ENCODE data around the gene PTPRM. TPM values are rescaled to one million over a fixed set of nuclear protein-coding genes. Genes with fewer than 3 reads are reported as not detected.

The PTPRM gene
- total and polyA plus RNA-seq, 2 experiments from 2014 or later = 1.6 to 5.3 TPM

DNA sequence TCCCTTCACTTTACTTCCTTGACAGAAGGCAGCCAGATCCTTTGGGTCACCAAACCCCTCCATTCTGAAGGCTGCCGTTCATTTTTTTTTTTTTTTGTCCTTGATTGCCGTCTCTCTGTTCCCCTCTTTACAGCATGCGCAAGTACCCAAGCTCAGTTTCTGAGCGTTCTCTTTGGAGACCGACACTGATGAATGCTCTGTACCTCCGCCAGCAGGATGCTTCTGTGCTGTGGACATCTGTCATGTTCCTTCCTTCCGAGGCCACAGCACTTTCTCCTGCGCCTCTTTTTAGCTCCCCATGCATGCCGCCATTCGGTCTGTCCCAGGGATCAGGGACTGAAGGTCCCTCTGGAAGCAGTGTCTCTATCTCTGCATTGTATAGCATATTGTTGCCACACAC is 763.5 kb downstream of the PTPRM start (continued):
- TF ChIP-seq, protein P1, sequence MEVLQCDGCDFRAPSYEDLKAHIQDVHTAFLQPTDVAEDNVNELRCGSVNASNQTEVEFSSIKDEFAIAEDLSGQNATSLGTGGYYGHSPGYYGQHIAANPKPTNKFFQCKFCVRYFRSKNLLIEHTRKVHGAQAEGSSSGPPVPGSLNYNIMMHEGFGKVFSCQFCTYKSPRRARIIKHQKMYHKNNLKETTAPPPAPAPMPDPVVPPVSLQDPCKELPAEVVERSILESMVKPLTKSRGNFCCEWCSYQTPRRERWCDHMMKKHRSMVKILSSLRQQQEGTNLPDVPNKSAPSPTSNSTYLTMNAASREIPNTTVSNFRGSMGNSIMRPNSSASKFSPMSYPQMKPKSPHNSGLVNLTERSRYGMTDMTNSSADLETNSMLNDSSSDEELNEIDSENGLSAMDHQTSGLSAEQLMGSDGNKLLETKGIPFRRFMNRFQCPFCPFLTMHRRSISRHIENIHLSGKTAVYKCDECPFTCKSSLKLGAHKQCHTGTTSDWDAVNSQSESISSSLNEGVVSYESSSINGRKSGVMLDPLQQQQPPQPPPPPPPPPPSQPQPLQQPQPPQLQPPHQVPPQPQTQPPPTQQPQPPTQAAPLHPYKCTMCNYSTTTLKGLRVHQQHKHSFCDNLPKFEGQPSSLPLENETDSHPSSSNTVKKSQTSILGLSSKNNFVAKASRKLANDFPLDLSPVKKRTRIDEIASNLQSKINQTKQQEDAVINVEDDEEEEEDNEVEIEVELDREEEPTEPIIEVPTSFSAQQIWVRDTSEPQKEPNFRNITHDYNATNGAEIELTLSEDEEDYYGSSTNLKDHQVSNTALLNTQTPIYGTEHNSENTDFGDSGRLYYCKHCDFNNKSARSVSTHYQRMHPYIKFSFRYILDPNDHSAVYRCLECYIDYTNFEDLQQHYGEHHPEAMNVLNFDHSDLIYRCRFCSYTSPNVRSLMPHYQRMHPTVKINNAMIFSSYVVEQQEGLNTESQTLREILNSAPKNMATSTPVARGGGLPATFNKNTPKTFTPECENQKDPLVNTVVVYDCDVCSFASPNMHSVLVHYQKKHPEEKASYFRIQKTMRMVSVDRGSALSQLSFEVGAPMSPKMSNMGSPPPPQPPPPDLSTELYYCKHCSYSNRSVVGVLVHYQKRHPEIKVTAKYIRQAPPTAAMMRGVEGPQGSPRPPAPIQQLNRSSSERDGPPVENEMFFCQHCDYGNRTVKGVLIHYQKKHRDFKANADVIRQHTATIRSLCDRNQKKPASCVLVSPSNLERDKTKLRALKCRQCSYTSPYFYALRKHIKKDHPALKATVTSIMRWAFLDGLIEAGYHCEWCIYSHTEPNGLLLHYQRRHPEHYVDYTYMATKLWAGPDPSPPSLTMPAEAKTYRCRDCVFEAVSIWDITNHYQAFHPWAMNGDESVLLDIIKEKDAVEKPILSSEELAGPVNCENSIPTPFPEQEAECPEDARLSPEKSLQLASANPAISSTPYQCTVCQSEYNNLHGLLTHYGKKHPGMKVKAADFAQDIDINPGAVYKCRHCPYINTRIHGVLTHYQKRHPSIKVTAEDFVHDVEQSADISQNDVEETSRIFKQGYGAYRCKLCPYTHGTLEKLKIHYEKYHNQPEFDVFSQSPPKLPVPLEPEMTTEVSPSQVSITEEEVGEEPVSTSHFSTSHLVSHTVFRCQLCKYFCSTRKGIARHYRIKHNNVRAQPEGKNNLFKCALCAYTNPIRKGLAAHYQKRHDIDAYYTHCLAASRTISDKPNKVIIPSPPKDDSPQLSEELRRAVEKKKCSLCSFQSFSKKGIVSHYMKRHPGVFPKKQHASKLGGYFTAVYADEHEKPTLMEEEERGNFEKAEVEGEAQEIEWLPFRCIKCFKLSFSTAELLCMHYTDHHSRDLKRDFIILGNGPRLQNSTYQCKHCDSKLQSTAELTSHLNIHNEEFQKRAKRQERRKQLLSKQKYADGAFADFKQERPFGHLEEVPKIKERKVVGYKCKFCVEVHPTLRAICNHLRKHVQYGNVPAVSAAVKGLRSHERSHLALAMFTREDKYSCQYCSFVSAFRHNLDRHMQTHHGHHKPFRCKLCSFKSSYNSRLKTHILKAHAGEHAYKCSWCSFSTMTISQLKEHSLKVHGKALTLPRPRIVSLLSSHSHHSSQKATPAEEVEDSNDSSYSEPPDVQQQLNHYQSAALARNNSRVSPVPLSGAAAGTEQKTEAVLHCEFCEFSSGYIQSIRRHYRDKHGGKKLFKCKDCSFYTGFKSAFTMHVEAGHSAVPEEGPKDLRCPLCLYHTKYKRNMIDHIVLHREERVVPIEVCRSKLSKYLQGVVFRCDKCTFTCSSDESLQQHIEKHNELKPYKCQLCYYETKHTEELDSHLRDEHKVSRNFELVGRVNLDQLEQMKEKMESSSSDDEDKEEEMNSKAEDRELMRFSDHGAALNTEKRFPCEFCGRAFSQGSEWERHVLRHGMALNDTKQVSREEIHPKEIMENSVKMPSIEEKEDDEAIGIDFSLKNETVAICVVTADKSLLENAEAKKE (CRISPR knock-in tag; IDR thresholded peaks at IDR 0.05) = no peak

DNA sequence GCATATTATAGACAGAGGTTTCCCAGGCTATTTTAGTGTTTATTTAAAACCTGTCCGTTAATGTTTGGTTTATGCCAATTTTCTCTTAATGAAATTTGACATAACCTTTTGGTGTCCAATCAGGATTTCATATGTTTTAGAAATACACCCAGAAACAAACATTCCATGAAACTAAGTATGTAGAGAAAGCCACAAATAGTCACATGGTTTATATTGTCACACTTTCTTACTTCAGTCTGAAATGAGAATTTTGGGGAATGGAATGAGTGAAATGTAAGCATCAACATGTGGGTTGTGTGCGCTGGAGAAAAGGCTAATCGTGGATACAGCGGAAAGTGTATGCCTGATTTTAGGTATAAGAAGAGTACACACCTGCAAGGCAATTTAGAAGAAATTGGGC is 765.2 kb downstream of the PTPRM start:
- ATAC-seq = no peak
- no peaks in the 10 kb centered on the region; the same call in 1 of the 2 replicates for H3K4me1 ChIP-seq (ENCODE audit: insufficient read depth)
- TF ChIP-seq, protein P2, sequence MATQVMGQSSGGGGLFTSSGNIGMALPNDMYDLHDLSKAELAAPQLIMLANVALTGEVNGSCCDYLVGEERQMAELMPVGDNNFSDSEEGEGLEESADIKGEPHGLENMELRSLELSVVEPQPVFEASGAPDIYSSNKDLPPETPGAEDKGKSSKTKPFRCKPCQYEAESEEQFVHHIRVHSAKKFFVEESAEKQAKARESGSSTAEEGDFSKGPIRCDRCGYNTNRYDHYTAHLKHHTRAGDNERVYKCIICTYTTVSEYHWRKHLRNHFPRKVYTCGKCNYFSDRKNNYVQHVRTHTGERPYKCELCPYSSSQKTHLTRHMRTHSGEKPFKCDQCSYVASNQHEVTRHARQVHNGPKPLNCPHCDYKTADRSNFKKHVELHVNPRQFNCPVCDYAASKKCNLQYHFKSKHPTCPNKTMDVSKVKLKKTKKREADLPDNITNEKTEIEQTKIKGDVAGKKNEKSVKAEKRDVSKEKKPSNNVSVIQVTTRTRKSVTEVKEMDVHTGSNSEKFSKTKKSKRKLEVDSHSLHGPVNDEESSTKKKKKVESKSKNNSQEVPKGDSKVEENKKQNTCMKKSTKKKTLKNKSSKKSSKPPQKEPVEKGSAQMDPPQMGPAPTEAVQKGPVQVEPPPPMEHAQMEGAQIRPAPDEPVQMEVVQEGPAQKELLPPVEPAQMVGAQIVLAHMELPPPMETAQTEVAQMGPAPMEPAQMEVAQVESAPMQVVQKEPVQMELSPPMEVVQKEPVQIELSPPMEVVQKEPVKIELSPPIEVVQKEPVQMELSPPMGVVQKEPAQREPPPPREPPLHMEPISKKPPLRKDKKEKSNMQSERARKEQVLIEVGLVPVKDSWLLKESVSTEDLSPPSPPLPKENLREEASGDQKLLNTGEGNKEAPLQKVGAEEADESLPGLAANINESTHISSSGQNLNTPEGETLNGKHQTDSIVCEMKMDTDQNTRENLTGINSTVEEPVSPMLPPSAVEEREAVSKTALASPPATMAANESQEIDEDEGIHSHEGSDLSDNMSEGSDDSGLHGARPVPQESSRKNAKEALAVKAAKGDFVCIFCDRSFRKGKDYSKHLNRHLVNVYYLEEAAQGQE (IDR thresholded peaks at IDR 0.05; ENCODE audit: unreplicated experiment) = no peak
- no peak for TF ChIP-seq CREB1 (CRISPR knock-in tag; IDR thresholded peaks at IDR 0.05; ENCODE audit: low read depth)
- TF ChIP-seq ZNF114 (CRISPR knock-in tag; IDR thresholded peaks at IDR 0.05) = no peak
- TF ChIP-seq ZNF331 (CRISPR knock-in tag; IDR thresholded peaks at IDR 0.05; ENCODE audit: low read depth) = no peak
- TF ChIP-seq EZH2phosphoT487 (IDR thresholded peaks at IDR 0.05; ENCODE audit: unreplicated experiment) = no peak
- no peak for TF ChIP-seq EZH2 (IDR thresholded peaks at IDR 0.05; ENCODE audit: low read depth, unreplicated experiment)
- TF ChIP-seq NANOG (IDR thresholded peaks at IDR 0.05; ENCODE audit: borderline replicate concordance) = no peak
- TF ChIP-seq, protein P3, sequence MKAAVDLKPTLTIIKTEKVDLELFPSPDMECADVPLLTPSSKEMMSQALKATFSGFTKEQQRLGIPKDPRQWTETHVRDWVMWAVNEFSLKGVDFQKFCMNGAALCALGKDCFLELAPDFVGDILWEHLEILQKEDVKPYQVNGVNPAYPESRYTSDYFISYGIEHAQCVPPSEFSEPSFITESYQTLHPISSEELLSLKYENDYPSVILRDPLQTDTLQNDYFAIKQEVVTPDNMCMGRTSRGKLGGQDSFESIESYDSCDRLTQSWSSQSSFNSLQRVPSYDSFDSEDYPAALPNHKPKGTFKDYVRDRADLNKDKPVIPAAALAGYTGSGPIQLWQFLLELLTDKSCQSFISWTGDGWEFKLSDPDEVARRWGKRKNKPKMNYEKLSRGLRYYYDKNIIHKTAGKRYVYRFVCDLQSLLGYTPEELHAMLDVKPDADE (IDR thresholded peaks at IDR 0.05) = no peak
- TF ChIP-seq, protein P4, sequence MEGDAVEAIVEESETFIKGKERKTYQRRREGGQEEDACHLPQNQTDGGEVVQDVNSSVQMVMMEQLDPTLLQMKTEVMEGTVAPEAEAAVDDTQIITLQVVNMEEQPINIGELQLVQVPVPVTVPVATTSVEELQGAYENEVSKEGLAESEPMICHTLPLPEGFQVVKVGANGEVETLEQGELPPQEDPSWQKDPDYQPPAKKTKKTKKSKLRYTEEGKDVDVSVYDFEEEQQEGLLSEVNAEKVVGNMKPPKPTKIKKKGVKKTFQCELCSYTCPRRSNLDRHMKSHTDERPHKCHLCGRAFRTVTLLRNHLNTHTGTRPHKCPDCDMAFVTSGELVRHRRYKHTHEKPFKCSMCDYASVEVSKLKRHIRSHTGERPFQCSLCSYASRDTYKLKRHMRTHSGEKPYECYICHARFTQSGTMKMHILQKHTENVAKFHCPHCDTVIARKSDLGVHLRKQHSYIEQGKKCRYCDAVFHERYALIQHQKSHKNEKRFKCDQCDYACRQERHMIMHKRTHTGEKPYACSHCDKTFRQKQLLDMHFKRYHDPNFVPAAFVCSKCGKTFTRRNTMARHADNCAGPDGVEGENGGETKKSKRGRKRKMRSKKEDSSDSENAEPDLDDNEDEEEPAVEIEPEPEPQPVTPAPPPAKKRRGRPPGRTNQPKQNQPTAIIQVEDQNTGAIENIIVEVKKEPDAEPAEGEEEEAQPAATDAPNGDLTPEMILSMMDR (conservative IDR thresholded peaks at IDR 0.05; ENCODE audit: low read depth in 2 of 2) = no peak

More for the DNA sequence above, 765.2 kb downstream of the PTPRM start:
- DNase-seq (ENCODE audit: low spot score) = no peak
- H3K4me3 Mint-ChIP-seq = no peak overlapping the region
- H3K27me3 ChIP-seq (ENCODE audit: insufficient read depth) = no peaks in the 10 kb centered on the region
- no peaks in the 10 kb centered on the region for H3K27me3 Mint-ChIP-seq (ENCODE audit: insufficient read depth, low read depth, poor library complexity)
- no peak overlapping the region for H2AFZ ChIP-seq
- no peak overlapping the region for H3K27ac ChIP-seq (ENCODE audit: low read depth)
- peaks cover 2% of the 10 kb centered on the region; the same call in 2 of the 3 replicates for H3K4me1 Mint-ChIP-seq
- no peaks in the 10 kb centered on the region for H3K36me3 ChIP-seq (ENCODE audit: insufficient read depth)
- no peaks in the 10 kb centered on the region for H3K79me2 ChIP-seq (replicated peaks; ENCODE audit: insufficient read depth)
- no peaks in the 10 kb centered on the region for H3K36me3 Mint-ChIP-seq (ENCODE audit: low read depth)
- H3K27ac Mint-ChIP-seq = no peak overlapping the region
- H3K9me2 ChIP-seq (ENCODE audit: insufficient read depth) = no peaks in the 10 kb centered on the region
- no peaks in the 10 kb centered on the region for H3F3A ChIP-seq (replicated peaks; ENCODE audit: low read depth)
- H3K9me3 Mint-ChIP-seq = no peaks in the 10 kb centered on the region
- H3K4me2 ChIP-seq = no peak overlapping the region
- H3K4me3 ChIP-seq = no peak overlapping the region
- H4K20me1 ChIP-seq (replicated peaks; ENCODE audit: insufficient read depth) = no peaks in the 10 kb centered on the region
